Testis (tissue), 2 donors: ENCODE measurements around the gene IDE.

Source experiments
- CTCF ChIP-seq, 3 experiments: fragments of 450-650 bp in 2 of 3; fragments of 200-600 bp in 1 of 3; sonication (generic) in 1 of 3; IDR thresholded peaks; one replicate each; pipeline ENCODE4 v1.5.1; 2016 to 2019; ENCODE audit warnings: antibody characterized with exemption in 3 of 3, mild to moderate bottlenecking in 2 of 3, moderate library complexity in 1 of 3
- POLR2A ChIP-seq: fragments of 450-650 bp; IDR thresholded peaks from one replicate; pipeline ENCODE4 v1.6.1; 2017; ENCODE audit warnings: antibody characterized with exemption, mild to moderate bottlenecking, moderate library complexity

- no peak for TF ChIP-seq CTCF (IDR thresholded peaks at IDR 0.05)
- no peak for TF ChIP-seq POLR2A
Measured at GRCh38 chr10:92440578-92440977, 133.3 kb downstream of the IDE start.
